Activated CD4-positive, alpha-beta T cell treated with anti-CD3 and anti-CD28 coated beads for 36 hours (primary cell): ENCODE data around the gene NSUN2. TPM values are rescaled to one million over a fixed set of nuclear protein-coding genes. Genes with fewer than 3 reads are reported as not detected.

Experiments used
- ATAC-seq: fragments of 200-7000 bp; cut with Tn5 transposase; one replicate; pipeline ENCODE4 v1.10.0; 2021; ENCODE audit warnings: mild to moderate bottlenecking, moderate library complexity
- CTCF ChIA-PET: fragments of 350-600 bp; sonication (Branson Sonifier 250); formaldehyde crosslinking; loops from one replicate; lab custom pipeline; 2021; ENCODE audit warnings: antibody characterized with exemption; lab: Charles Lee
- POLR2A ChIA-PET: fragments of 350-600 bp; sonication (Branson Sonifier 250); formaldehyde crosslinking; loops from one replicate; lab custom pipeline; 2021; ENCODE audit warnings: antibody characterized with exemption, inconsistent platforms; lab: Charles Lee
- DNase-seq: peaks from one replicate; pipeline ENCODE4 v3.0.0-alpha.2; 2020
- H3K27ac Mint-ChIP-seq: one replicate; pipeline ENCODE4 v1.8.0; 2021; ENCODE audit warnings: mixed read lengths
- H3K27me3 Mint-ChIP-seq: one replicate; pipeline ENCODE4 v1.8.0; 2021; ENCODE audit warnings: mixed read lengths
- H3K36me3 Mint-ChIP-seq: one replicate; pipeline ENCODE4 v1.8.0; 2021; ENCODE audit warnings: low read depth, mixed read lengths
- H3K4me1 Mint-ChIP-seq: one replicate; pipeline ENCODE4 v1.8.0; 2021; ENCODE audit warnings: mixed read lengths
- H3K4me3 Mint-ChIP-seq: one replicate; pipeline ENCODE4 v1.8.0; 2021; ENCODE audit warnings: mild to moderate bottlenecking, moderate library complexity, mixed read lengths
- H3K9me3 Mint-ChIP-seq: one replicate; pipeline ENCODE4 v1.8.0; 2021; ENCODE audit warnings: low read depth, mixed read lengths
- intact Hi-C, 2 experiments: fragments of 100-400 bp; cut with DNase I in 1 of 2; cut with micrococcal nuclease in 1 of 2; formaldehyde crosslinking; loops; one replicate each; pipeline versions ENCODE4 v1.14.2 to v1.15.1; 2022 to 2024; cut with DNase I, micrococcal nuclease
- total RNA-seq, 2 experiments: library from RNA; stranded (reverse); gene quantifications; one replicate each; pipeline ENCODE4 v1.2.3, GENCODE V29; 2021

Gene NSUN2
- total RNA-seq, 2 experiments from 2014 or later, result 91.1 to 97.1 TPM

GRCh38 chr5:6644794-6645241 is 12.0 kb upstream of the NSUN2 start:
- Mint-ChIP-seq H3K27me3 (no peaks in the 10 kb centered on the region), H3K4me1 (no peaks in the 10 kb centered on the region), H3K4me3 (no peak overlapping the region), H3K36me3 (peaks cover 9% of the 10 kb centered on the region), H3K27ac (no peak overlapping the region), H3K9me3 (peaks cover under 1% of the 10 kb centered on the region)
- no peak for DNase-seq
- no peak for ATAC-seq
- CTCF ChIA-PET, result no interaction called here
- intact Hi-C loops, result no loop called here
- POLR2A ChIA-PET, result no interaction called here

- Mint-ChIP-seq H3K4me1 (peaks cover 3% of the 10 kb centered on the region), H3K36me3 (peaks cover 6% of the 10 kb centered on the region), H3K9me3 (no peaks in the 10 kb centered on the region), H3K27ac (no peak overlapping the region), H3K27me3 (no peaks in the 10 kb centered on the region), H3K4me3 (no peak overlapping the region)
- DNase-seq (no peak), ATAC-seq (no peak)
- ChIA-PET CTCF (no interaction called here), POLR2A (no interaction called here)
- intact Hi-C loops, result no loop called here
These were observed 9.8 kb upstream of the NSUN2 start for GRCh38 chr5:6642655-6643054.

GRCh38 chr5:6638236-6638635 is 5.4 kb upstream of the NSUN2 start:
- Mint-ChIP-seq H3K4me1 (peaks cover 3% of the 10 kb centered on the region), H3K4me3 (no peak overlapping the region), H3K9me3 (no peaks in the 10 kb centered on the region), H3K36me3 (peaks cover 2% of the 10 kb centered on the region), H3K27me3 (no peaks in the 10 kb centered on the region), H3K27ac (no peak overlapping the region)
- CTCF ChIA-PET, result no interaction called here
- ATAC-seq (no peak), DNase-seq (no peak)
- POLR2A ChIA-PET, result no interaction called here
- intact Hi-C loops, result no loop called here

GRCh38 chr5:6637590-6637989 is 4.7 kb upstream of the NSUN2 start:
- ChIA-PET POLR2A (no interaction called here), CTCF (interaction anchor here (0.5 kb wide), 1 partner anchor 125 kb away, joined by 4 read pairs; no protein-coding TSS in a partner anchor)
- Mint-ChIP-seq H3K4me1 (peaks cover 3% of the 10 kb centered on the region), H3K9me3 (no peaks in the 10 kb centered on the region), H3K27me3 (no peaks in the 10 kb centered on the region), H3K27ac (no peak overlapping the region), H3K36me3 (peaks cover 3% of the 10 kb centered on the region), H3K4me3 (no peak overlapping the region)
- intact Hi-C loops, result no loop called here
- no peak for DNase-seq
- no peak for ATAC-seq

DNA sequence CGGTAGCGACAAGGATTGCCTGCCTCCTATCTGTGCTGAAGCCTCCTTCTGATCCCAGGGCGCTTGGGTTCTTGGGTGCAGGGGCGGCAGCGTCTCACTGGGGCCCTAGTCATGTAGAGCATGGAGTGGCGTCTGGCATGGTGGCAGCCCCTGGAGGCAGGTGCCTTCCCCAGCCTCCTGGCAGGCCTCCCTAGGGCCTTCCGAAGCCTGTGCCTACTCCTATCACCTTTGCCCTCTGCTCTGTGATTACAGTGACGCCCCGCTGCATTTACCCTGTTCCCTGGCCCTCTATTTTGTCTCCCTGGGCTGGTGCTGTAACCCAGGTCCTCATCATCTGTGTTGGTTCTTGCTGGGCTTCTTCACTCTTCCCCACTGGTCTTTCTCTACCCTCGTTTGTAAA is 4.2 kb upstream of the NSUN2 start:
- ChIA-PET CTCF (no interaction called here), POLR2A (no interaction called here)
- Mint-ChIP-seq H3K27me3 (no peaks in the 10 kb centered on the region), H3K9me3 (no peaks in the 10 kb centered on the region), H3K4me3 (no peak overlapping the region), H3K36me3 (peaks cover 8% of the 10 kb centered on the region), H3K4me1 (peaks cover 6% of the 10 kb centered on the region), H3K27ac (no peak overlapping the region)
- intact Hi-C loops, result no loop called here
- DNase-seq (no peak), ATAC-seq (no peak)

DNA sequence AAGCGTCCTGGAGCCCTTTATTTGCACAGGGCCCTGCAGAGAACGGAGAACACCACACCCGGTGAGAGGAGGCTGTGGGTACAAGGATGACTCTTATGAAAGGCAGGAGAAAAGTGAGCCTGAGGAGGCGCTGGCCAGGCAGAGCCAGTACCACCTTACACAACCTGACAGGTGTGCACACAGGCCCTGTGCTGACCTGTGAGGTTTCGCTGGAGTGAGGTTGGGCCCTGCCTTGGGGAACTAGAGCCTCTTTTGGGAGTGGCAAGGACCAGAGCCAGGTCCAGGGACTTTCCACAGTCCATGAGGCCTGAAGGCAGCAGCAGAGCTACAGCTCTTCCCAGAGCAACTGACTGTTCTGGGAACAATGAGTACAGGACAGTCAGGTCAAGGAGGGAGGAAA is 3.4 kb upstream of the NSUN2 start:
- intact Hi-C loops, result no loop called here
- Mint-ChIP-seq H3K9me3 (no peaks in the 10 kb centered on the region), H3K4me1 (peaks cover 9% of the 10 kb centered on the region), H3K27ac (no peak overlapping the region), H3K27me3 (no peaks in the 10 kb centered on the region), H3K36me3 (peaks cover 11% of the 10 kb centered on the region), H3K4me3 (no peak overlapping the region)
- no peak for DNase-seq
- ChIA-PET POLR2A (no interaction called here), CTCF (interaction anchor here (1.1 kb wide), 1 partner anchor 109 kb away, joined by 3 read pairs; no protein-coding TSS in a partner anchor)
- no peak for ATAC-seq

GRCh38 chr5:6634788-6635430 is 2.1 kb upstream of the NSUN2 start:
- no peak overlapping the region for H3K27ac Mint-ChIP-seq
- no peak for ATAC-seq
- intact Hi-C loops, result loop anchor here in 1 of 2 experiments (5.0 kb wide), 1 partner anchor 192 kb away; no protein-coding TSS in a partner anchor
- CTCF ChIA-PET, result interaction anchor here (0.6 to 1.1 kb wide), 2 partner anchors 102 to 110 kb away, joined by 3 read pairs; no protein-coding TSS in a partner anchor
- peak overlapping the region; percentile 99 for H3K4me3 Mint-ChIP-seq
- no peak for DNase-seq
- H3K36me3 Mint-ChIP-seq, result peaks cover 24% of the 10 kb centered on the region
- POLR2A ChIA-PET, result interaction anchor here (0.6 kb wide), 1 partner anchor 23 kb away, joined by 5 read pairs; no protein-coding TSS in a partner anchor
- no peaks in the 10 kb centered on the region for H3K9me3 Mint-ChIP-seq
- H3K27me3 Mint-ChIP-seq, result no peaks in the 10 kb centered on the region
- peaks cover 22% of the 10 kb centered on the region for H3K4me1 Mint-ChIP-seq

GRCh38 chr5:6634306-6634705 is 1.5 kb upstream of the NSUN2 start:
- peak overlapping the region; percentile 99 for H3K4me3 Mint-ChIP-seq
- intact Hi-C loops, result loop anchor here in 1 of 2 experiments (5.0 kb wide), 1 partner anchor 193 kb away; no protein-coding TSS in a partner anchor
- H3K36me3 Mint-ChIP-seq, result peaks cover 30% of the 10 kb centered on the region
- ATAC-seq (no peak), DNase-seq (no peak)
- H3K27ac Mint-ChIP-seq, result no peak overlapping the region
- ChIA-PET POLR2A (interaction anchor here (0.6 kb wide), 1 partner anchor 24 kb away, joined by 5 read pairs; no protein-coding TSS in a partner anchor), CTCF (interaction anchor here (0.6 kb wide), 1 partner anchor 102 kb away, joined by 3 read pairs; no protein-coding TSS in a partner anchor)
- H3K4me1 Mint-ChIP-seq, result peaks cover 28% of the 10 kb centered on the region
- H3K9me3 Mint-ChIP-seq, result no peaks in the 10 kb centered on the region
- no peaks in the 10 kb centered on the region for H3K27me3 Mint-ChIP-seq

DNA sequence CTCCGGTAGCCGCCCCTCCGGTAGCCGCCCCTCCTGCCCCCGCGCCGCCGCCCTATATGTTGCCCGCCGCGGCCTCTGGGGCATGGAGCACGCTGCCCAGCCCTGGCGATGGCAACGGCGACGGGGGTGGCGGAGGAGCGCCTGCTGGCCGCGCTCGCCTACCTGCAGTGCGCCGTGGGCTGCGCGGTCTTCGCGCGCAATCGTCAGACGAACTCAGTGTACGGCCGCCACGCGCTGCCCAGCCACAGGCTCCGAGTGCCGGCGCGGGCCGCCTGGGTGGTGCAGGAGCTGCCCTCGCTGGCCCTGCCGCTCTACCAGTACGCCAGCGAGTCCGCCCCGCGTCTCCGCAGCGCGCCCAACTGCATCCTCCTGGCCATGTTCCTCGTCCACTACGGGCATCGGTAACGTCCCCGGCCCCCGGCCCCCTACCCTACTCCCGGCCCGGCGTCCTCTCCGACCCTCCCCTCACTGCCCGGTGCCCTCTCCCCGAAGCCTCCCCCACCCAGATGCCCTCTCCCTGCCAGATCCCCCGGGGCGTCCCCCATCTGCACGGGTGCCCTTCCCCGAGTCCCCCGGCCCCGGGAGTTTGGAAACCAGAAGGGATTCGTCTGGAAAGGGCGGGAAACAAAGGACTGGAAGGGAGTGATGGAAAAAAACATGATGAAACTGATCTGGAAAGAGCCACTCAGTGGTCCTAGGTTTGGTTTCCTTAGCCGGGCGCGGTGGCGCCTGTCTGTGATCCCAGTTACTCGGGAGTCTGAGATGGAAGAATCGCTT is 813 bp upstream of the NSUN2 start:
- H3K9me3 Mint-ChIP-seq, result no peaks in the 10 kb centered on the region
- intact Hi-C loops, result loop anchor here (1.0 to 5.0 kb wide), 10 partner anchors 80 to 1236 kb away; partner anchors contain the start of genes FASTKD3 (in 2 of the 2), MED10 (in 2 of the 2), MTRR (in 2 of the 2) and TENT4A (in 2 of the 2)
- DNase-seq, result no peak
- no peaks in the 10 kb centered on the region for H3K27me3 Mint-ChIP-seq
- CTCF ChIA-PET, result no interaction called here
- peaks cover 36% of the 10 kb centered on the region for H3K36me3 Mint-ChIP-seq
- peak; percentile 54 for ATAC-seq
- peaks cover 34% of the 10 kb centered on the region for H3K4me1 Mint-ChIP-seq
- peak overlapping the region; percentile 99 for H3K4me3 Mint-ChIP-seq
- H3K27ac Mint-ChIP-seq, result peak overlapping the region; percentile 63
- POLR2A ChIA-PET, result interaction anchor here (0.7 to 1.1 kb wide), 3 partner anchors 79 to 255 kb away, joined by 3 to 5 read pairs (median 3); partner anchors contain the start of gene MED10

DNA sequence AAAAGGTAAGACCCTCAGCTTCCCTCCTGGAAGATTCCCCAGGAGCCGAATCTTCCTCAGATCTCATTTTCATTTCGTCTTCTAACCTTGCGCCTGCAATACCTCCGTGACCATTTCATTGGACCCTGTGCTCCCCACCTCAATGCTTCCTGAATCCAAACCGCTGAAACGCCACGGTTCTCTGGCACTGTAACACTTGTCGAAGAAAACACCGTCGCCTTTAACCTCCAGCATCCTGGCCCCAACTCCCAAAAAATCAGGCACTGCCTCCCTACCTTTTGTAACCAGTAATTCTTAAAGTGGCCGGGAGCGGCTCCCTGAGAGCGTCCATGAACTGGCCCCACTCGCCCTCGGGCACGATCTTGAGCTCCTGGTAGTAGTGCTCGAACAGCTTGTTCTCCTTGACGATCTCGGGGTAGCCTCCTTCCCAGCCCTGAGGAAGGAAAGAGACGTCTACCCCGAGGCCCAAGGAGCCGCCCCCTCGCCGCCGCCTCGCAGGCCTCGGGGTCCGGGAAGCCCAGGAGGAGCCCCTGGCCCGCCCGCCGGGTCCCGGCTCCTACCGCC is 438 bp downstream of the NSUN2 start:
- POLR2A ChIA-PET, result interaction anchor here (0.5 to 1.1 kb wide), 3 partner anchors 10 to 254 kb away, joined by 5 to 7 read pairs (median 6); partner anchors contain the start of gene MED10
- Mint-ChIP-seq H3K27ac (peak overlapping the region; percentile 98), H3K9me3 (no peaks in the 10 kb centered on the region), H3K4me1 (peaks cover 32% of the 10 kb centered on the region), H3K36me3 (peaks cover 44% of the 10 kb centered on the region), H3K4me3 (peak overlapping the region; percentile 99), H3K27me3 (no peaks in the 10 kb centered on the region)
- ATAC-seq (peak; percentile 21), DNase-seq (no peak)
- CTCF ChIA-PET, result interaction anchor here (0.6 to 2.0 kb wide), 3 partner anchors 80 to 263 kb away, joined by 3 to 9 read pairs (median 4); no protein-coding TSS in a partner anchor
- intact Hi-C loops, result loop anchor here (2.0 to 5.0 kb wide), 5 partner anchors 104 to 1236 kb away; partner anchors contain the start of genes FASTKD3 (in 1 of the 2), MED10 (in 1 of the 2) and MTRR (in 1 of the 2)

DNA sequence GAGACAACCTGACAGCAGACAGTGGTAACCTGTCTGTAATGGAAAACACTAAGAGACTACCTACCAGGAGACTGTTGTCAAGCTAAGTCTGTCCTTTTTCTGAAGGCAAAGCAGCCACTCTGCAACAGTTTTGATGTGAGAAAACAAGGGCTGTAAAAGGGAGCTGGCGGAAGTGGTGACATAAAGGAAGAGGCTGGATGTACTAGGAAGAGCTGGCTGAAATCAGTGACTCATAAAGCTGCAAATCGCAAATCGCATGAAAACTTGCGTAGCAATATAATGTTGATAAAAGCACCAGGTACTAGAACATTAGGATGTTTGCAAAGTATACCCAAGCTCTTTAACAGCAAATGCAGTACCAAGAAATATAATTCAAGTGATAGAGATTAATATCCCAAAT is 1.4 kb downstream of the NSUN2 start:
- Mint-ChIP-seq H3K4me3 (peak overlapping the region; percentile 99), H3K9me3 (no peaks in the 10 kb centered on the region), H3K27ac (peak overlapping the region; percentile 82), H3K4me1 (peaks cover 34% of the 10 kb centered on the region), H3K27me3 (no peaks in the 10 kb centered on the region), H3K36me3 (peaks cover 51% of the 10 kb centered on the region)
- intact Hi-C loops, result loop anchor here in 1 of 2 experiments (2.0 to 5.0 kb wide), 2 partner anchors 15 to 196 kb away; no protein-coding TSS in a partner anchor
- ChIA-PET POLR2A (no interaction called here), CTCF (interaction anchor here (0.7 to 2.0 kb wide), 2 partner anchors 16 to 114 kb away, joined by 3 to 9 read pairs; no protein-coding TSS in a partner anchor)
- DNase-seq (no peak), ATAC-seq (no peak)
